ENCODE measurements around the gene ANKS1A.
A peak's percentile ranks its signal among the peaks of the same experiment; 100 is the strongest.

Gene ANKS1A

DNA sequence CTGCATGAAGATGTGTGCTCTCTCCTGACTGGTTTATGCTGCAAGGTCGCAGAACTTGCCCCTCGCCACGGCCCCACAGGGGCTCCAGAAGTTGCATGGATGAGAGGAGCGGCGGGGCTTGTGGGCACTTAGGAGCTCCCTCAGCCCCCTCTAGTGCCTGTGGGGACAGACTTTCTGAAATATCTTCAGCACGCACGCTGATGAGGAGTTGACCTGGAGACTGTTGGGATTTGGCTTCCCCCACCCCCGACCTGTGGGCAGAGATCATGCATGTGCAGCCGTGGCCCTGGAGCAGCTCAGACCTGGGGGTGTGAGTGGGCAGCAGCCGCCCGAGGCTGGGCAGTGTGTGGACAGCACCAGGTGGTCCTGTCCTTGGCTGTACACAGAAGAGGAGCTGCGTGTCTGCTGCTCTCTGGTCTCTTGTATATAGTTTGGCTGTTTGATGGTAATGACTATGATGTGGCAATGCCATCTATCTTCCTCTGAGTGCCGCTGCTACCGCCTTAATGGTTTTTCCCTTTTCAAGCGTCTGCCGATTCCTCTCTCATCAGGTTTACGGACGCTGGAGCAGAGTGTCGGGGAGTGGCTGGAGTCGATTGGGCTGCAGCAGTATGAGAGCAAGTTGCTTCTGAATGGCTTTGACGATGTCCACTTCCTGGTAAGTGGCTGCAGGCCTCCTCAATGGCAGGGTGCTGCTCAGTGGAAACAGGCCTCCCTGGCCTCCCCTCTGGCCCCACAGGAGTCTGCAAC is 170.7 kb downstream of the ANKS1A start:
- TF ChIP-seq, protein P1, sequence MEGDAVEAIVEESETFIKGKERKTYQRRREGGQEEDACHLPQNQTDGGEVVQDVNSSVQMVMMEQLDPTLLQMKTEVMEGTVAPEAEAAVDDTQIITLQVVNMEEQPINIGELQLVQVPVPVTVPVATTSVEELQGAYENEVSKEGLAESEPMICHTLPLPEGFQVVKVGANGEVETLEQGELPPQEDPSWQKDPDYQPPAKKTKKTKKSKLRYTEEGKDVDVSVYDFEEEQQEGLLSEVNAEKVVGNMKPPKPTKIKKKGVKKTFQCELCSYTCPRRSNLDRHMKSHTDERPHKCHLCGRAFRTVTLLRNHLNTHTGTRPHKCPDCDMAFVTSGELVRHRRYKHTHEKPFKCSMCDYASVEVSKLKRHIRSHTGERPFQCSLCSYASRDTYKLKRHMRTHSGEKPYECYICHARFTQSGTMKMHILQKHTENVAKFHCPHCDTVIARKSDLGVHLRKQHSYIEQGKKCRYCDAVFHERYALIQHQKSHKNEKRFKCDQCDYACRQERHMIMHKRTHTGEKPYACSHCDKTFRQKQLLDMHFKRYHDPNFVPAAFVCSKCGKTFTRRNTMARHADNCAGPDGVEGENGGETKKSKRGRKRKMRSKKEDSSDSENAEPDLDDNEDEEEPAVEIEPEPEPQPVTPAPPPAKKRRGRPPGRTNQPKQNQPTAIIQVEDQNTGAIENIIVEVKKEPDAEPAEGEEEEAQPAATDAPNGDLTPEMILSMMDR (conservative IDR thresholded peaks at IDR 0.05; ENCODE audit: control insufficient read depth, insufficient read depth, low read depth, low read length): no peak
- no peak overlapping the region for H3K4me3 ChIP-seq (ENCODE audit: control insufficient read depth, low read depth, low read length)
- DNase-seq (ENCODE audit: low read depth): no peak

DNA sequence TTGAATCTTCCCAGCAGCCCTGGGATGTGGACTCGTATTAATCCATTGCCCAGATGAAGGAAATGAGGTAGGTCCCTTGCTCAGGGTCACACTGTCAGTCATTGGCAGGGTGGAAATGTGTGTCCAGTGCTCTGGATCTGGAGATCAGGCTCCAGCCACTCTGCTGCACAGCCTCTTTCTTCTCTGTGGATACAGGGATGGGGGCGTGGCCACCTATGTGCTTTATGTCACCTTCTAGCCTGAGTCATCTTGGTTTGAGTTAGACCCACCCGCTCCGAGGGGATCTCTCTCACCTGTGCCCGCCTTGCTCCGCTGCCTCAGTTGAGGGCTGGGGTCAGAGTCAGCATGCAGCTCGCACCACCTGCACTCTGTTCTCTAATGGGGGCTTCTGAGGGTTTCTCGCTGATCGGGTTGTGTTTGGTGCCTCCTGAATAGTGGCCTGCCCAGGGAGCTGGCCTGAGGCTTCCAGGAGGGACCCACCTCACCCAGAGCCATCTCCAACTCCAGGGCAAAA is 172.1 kb downstream of the ANKS1A start:
- TF ChIP-seq, protein P1 (conservative IDR thresholded peaks at IDR 0.05; ENCODE audit: control insufficient read depth, insufficient read depth, low read depth, low read length): no peak
- H3K4me3 ChIP-seq (ENCODE audit: control insufficient read depth, low read depth, low read length): no peak overlapping the region
- DNase-seq (ENCODE audit: low read depth): no peak

DNA sequence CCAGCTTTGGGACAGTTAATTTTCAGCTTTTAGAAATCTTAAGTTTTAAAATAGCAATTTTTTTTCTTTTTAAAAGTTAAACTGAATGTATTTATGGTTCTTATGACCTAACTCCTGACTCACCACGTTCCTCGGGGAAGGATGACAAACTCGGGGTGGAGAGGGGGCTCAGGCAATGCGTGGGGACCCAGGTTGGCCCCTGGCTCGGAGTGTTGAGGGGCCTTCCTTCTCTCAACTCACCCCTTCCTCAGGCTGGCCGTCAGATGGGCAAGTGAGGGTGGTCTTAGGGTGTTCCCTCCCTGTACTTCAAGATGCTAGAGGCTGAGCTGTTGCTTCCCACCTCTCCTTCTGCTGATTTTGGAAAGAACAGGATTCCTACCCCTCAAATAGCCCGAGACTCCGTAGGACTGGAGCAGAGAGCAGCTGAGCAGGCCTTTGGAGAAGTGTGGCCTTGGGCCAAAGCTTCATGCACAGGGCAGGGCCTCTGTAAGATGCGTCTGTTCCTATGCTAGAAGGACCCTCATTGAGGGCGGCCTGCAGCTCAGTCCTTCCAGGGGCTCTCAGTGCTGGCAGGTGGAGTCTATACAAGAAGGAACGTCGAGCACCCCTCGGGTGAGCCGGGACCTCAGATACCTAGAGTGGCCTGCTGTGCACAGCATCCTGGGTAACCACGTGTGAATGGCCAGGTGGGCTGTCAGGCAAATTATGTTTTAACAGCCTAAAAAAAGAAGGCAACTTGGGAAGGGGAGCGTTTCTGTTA is 172.8 kb downstream of the ANKS1A start:
- no peak overlapping the region for H3K4me3 ChIP-seq (ENCODE audit: control insufficient read depth, low read depth, low read length)
- DNase-seq (ENCODE audit: low read depth): peak; percentile 7

DNA sequence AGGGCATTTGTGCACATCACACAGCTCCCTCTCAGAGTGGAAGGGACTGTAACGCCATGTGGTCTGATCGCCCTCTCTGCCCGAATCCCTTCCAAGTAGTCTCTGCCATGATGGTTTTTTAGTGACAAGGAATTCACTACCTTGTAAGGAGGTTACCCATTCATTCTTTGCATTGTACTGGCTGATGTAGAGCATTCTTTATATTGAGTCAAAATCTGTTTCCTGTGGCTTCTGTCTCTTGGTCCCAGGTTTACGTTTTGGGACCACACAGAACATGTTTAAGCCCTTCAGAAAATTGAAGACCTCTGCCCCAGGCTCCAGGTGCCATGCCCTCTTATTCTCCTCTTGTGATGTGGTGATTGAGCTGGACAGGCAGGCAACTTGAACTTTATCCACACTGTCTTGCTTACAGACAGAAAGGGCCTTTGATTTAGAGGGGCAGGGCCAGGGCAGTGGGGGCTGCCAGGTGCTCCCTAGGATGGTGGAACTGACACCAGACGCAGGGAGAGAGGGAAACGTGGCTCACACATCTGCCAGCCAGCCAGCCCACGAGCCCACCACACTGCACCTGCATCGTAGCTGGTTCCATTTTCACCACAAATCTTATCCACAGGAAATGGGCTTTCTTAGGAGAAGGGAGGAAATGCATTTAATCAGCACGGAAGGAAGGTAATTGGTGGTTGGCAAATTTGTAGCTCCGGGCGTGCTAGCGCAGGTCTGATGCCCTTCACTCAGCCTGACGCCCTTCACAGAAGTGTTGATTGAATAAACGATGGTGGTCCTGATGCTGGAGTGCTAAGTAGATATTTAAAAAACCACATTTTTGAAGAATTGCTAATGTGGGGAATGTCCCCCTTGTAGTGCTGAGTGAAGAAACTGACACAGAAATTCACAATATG is 173.9 kb downstream of the ANKS1A start:
- no peak overlapping the region for H3K4me3 ChIP-seq (ENCODE audit: control insufficient read depth, low read depth, low read length)
- no peak for DNase-seq (ENCODE audit: low read depth)
- TF ChIP-seq, protein P1 (conservative IDR thresholded peaks at IDR 0.05; ENCODE audit: control insufficient read depth, insufficient read depth, low read depth, low read length): no peak

More for the DNA sequence above, 172.8 kb downstream of the ANKS1A start:
- TF ChIP-seq, protein P1 (conservative IDR thresholded peaks at IDR 0.05; ENCODE audit: control insufficient read depth, insufficient read depth, low read depth, low read length): no peak

DNA sequence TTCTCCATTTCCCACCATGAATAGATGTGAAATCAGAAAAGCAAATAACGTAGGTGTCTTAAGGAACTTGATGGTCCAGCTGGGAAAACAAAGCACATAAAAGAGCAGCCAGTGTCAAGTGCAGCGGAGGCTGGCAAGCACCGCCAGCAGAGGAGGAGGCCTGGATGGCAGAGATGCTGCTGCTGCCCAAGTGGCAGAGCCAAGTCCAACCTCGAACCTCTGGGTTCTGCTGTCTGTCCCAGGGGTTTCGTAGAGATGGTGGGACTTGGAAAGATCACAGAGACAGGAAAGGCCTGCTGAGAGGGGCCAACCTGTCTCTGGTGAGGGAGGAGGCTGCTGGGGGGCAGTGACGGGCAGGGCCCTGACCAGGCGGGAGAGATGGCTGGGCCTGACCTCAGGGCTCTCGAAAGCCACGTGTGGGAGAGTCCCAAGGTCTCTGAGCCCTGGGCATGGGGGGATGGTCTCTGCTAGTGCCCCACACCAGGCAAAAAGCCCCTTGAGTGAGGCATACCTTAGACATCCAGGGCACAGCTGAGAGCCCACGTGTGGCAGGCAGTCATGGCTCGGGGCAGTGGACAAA is 174.7 kb downstream of the ANKS1A start:
- no peak overlapping the region for H3K4me3 ChIP-seq (ENCODE audit: control insufficient read depth, low read depth, low read length)
- DNase-seq (ENCODE audit: low read depth): no peak
- TF ChIP-seq, protein P1 (conservative IDR thresholded peaks at IDR 0.05; ENCODE audit: control insufficient read depth, insufficient read depth, low read depth, low read length): no peak

DNA sequence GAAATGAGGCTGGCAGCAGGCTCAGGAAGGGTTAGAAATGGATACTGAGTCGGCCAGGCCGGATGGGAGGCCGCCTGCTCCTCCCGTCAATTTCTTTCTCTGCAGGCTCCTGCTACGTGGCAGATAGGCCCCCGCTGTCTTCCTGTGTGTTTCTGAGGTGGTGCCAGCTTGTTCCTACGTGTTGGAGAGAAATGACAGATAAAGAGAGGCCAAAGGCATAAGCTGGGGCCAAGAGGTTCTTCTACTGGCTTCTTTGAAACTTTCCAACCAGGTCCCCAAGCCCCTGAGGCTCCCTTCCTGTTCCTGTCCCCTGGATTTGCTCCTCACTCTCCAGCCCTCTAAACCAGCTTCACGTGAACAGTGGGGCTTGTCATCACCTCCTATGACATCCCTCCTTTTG is 175.2 kb downstream of the ANKS1A start:
- no peak for DNase-seq (ENCODE audit: low read depth)
- no peak overlapping the region for H3K4me3 ChIP-seq (ENCODE audit: control insufficient read depth, low read depth, low read length)
- TF ChIP-seq, protein P1 (conservative IDR thresholded peaks at IDR 0.05; ENCODE audit: control insufficient read depth, insufficient read depth, low read depth, low read length): no peak

Data from fibroblast of mammary gland (primary cell).